ENCODE data around the gene ICAM2.
A peak's percentile ranks its signal among the peaks of the same experiment; 100 is the strongest.
"Not testable (repeated sequence)": the region's sequence is repeated elsewhere in the genome, so short reads cannot be mapped to it uniquely, and the experiment has no call there.

ICAM2 gene

GRCh38 chr17:63988741-63989621 is 31.5 kb downstream of the ICAM2 start:
- ATAC-seq (ENCODE audit: low read depth) = no peak
- Mint-ChIP-seq H3K4me3 (peak overlapping the region; percentile 27), H3K27ac (no peak overlapping the region)

GRCh38 chr17:63988127-63988478 is 32.3 kb downstream of the ICAM2 start:
- ATAC-seq (ENCODE audit: low read depth) (no peak), DNase-seq (ENCODE audit: low spot score in 2 of 2) (no peak)
- Mint-ChIP-seq H3K9me3 (no peaks in the 10 kb centered on the region), H3K27ac (no peak overlapping the region), H3K36me3 (no peaks in the 10 kb centered on the region), H3K27me3 (peaks cover 13% of the 10 kb centered on the region), H3K4me1 (peaks cover 36% of the 10 kb centered on the region), H3K4me3 (no peak overlapping the region)

More at GRCh38 chr17:63988741-63989621, 31.5 kb downstream of the ICAM2 start:
- H3K36me3 Mint-ChIP-seq = no peaks in the 10 kb centered on the region
- peaks cover 42% of the 10 kb centered on the region for H3K4me1 Mint-ChIP-seq
- peaks cover 13% of the 10 kb centered on the region for H3K27me3 Mint-ChIP-seq
- H3K9me3 Mint-ChIP-seq = no peaks in the 10 kb centered on the region
- no peak for DNase-seq (ENCODE audit: low spot score in 2 of 2)

- Mint-ChIP-seq H3K36me3 (peaks cover 4% of the 10 kb centered on the region), H3K9me3 (peaks cover 3% of the 10 kb centered on the region), H3K27me3 (peaks cover 10% of the 10 kb centered on the region), H3K4me1 (peaks cover 32% of the 10 kb centered on the region), H3K4me3 (no peak overlapping the region), H3K27ac (no peak overlapping the region)
- DNase-seq (ENCODE audit: low spot score in 2 of 2) (no peak), ATAC-seq (ENCODE audit: low read depth) (no peak)
Observed at GRCh38 chr17:63987221-63988126, 33.0 kb downstream of the ICAM2 start.

GRCh38 chr17:63986821-63987220 is 33.6 kb downstream of the ICAM2 start:
- no peak overlapping the region for H3K27ac Mint-ChIP-seq
- ATAC-seq (ENCODE audit: low read depth) = no peak
- peaks cover 4% of the 10 kb centered on the region for H3K36me3 Mint-ChIP-seq

GRCh38 chr17:63985387-63986140 is 34.9 kb downstream of the ICAM2 start:
- ATAC-seq (ENCODE audit: low read depth) (no peak), DNase-seq (ENCODE audit: low spot score in 2 of 2) (no peak)
- H3K27ac Mint-ChIP-seq = no peak overlapping the region

More at GRCh38 chr17:63986821-63987220, 33.6 kb downstream of the ICAM2 start:
- Mint-ChIP-seq H3K9me3 (peaks cover 6% of the 10 kb centered on the region), H3K27me3 (peaks cover 6% of the 10 kb centered on the region), H3K4me3 (no peak overlapping the region), H3K4me1 (peaks cover 27% of the 10 kb centered on the region)
- DNase-seq (ENCODE audit: low spot score in 2 of 2) = no peak

GRCh38 chr17:63984651-63985386 is 35.6 kb downstream of the ICAM2 start:
- H3K4me3 Mint-ChIP-seq = no peak overlapping the region

More at GRCh38 chr17:63985387-63986140, 34.9 kb downstream of the ICAM2 start:
- peaks cover 3% of the 10 kb centered on the region for H3K27me3 Mint-ChIP-seq
- H3K9me3 Mint-ChIP-seq = peaks cover 6% of the 10 kb centered on the region
- no peak overlapping the region for H3K4me3 Mint-ChIP-seq
- peaks cover 4% of the 10 kb centered on the region for H3K36me3 Mint-ChIP-seq
- peaks cover 19% of the 10 kb centered on the region for H3K4me1 Mint-ChIP-seq

GRCh38 chr17:63984236-63984635 is 36.2 kb downstream of the ICAM2 start:
- Mint-ChIP-seq H3K27ac (no peak overlapping the region), H3K4me3 (no peak overlapping the region)
- no peak for ATAC-seq (ENCODE audit: low read depth)

More at GRCh38 chr17:63984651-63985386, 35.6 kb downstream of the ICAM2 start:
- H3K9me3 Mint-ChIP-seq = peaks cover 6% of the 10 kb centered on the region
- ATAC-seq (ENCODE audit: low read depth) (peak; percentile 56), DNase-seq (ENCODE audit: low spot score in 2 of 2) (no peak)
- H3K4me1 Mint-ChIP-seq = peaks cover 14% of the 10 kb centered on the region
- H3K27ac Mint-ChIP-seq = no peak overlapping the region
- peaks cover 4% of the 10 kb centered on the region for H3K36me3 Mint-ChIP-seq
- H3K27me3 Mint-ChIP-seq = peaks cover 3% of the 10 kb centered on the region

GRCh38 chr17:63983320-63983719 is 37.1 kb downstream of the ICAM2 start:
- H3K4me3 Mint-ChIP-seq = no peak overlapping the region
- no peaks in the 10 kb centered on the region for H3K27me3 Mint-ChIP-seq
- H3K4me1 Mint-ChIP-seq = peaks cover 8% of the 10 kb centered on the region
- peaks cover 6% of the 10 kb centered on the region for H3K9me3 Mint-ChIP-seq
- ATAC-seq (ENCODE audit: low read depth) (no peak), DNase-seq (ENCODE audit: low spot score in 2 of 2) (no peak)
- peaks cover 4% of the 10 kb centered on the region for H3K36me3 Mint-ChIP-seq
- no peak overlapping the region for H3K27ac Mint-ChIP-seq

More at GRCh38 chr17:63984236-63984635, 36.2 kb downstream of the ICAM2 start:
- Mint-ChIP-seq H3K36me3 (peaks cover 4% of the 10 kb centered on the region), H3K4me1 (peaks cover 11% of the 10 kb centered on the region), H3K27me3 (no peaks in the 10 kb centered on the region), H3K9me3 (peaks cover 6% of the 10 kb centered on the region)
- DNase-seq (ENCODE audit: low spot score in 2 of 2) = no peak

GRCh38 chr17:63982641-63983040 is 37.8 kb downstream of the ICAM2 start:
- H3K9me3 Mint-ChIP-seq; ATAC-seq (ENCODE audit: low read depth); H3K27ac Mint-ChIP-seq; H3K36me3 Mint-ChIP-seq; H3K27me3 Mint-ChIP-seq; H3K4me3 Mint-ChIP-seq; DNase-seq (ENCODE audit: low spot score in 2 of 2); H3K4me1 Mint-ChIP-seq: not testable (repeated sequence)

- DNase-seq (ENCODE audit: low spot score in 2 of 2) (no peak), ATAC-seq (ENCODE audit: low read depth) (no peak)
- Mint-ChIP-seq H3K27me3 (peaks cover 10% of the 10 kb centered on the region), H3K9me3 (peaks cover 6% of the 10 kb centered on the region), H3K4me3 (no peak overlapping the region), H3K27ac (no peak overlapping the region), H3K4me1 (peaks cover 6% of the 10 kb centered on the region), H3K36me3 (peaks cover 4% of the 10 kb centered on the region)
Observed at GRCh38 chr17:63978272-63979200, 41.9 kb downstream of the ICAM2 start.

GRCh38 chr17:63976702-63977101 is 43.7 kb downstream of the ICAM2 start:
- no peaks in the 10 kb centered on the region for H3K9me3 Mint-ChIP-seq

GRCh38 chr17:63975541-63976092 is 44.8 kb downstream of the ICAM2 start:
- DNase-seq (ENCODE audit: low spot score in 2 of 2) (no peak), ATAC-seq (ENCODE audit: low read depth) (no peak)
- H3K4me1 Mint-ChIP-seq = peaks cover 6% of the 10 kb centered on the region
- H3K9me3 Mint-ChIP-seq = no peaks in the 10 kb centered on the region
- H3K4me3 Mint-ChIP-seq = no peak overlapping the region
- H3K36me3 Mint-ChIP-seq = no peaks in the 10 kb centered on the region
- peaks cover 17% of the 10 kb centered on the region for H3K27me3 Mint-ChIP-seq
- no peak overlapping the region for H3K27ac Mint-ChIP-seq

More at GRCh38 chr17:63976702-63977101, 43.7 kb downstream of the ICAM2 start:
- Mint-ChIP-seq H3K4me1 (peaks cover 6% of the 10 kb centered on the region), H3K36me3 (no peaks in the 10 kb centered on the region), H3K27me3 (peaks cover 17% of the 10 kb centered on the region), H3K4me3 (no peak overlapping the region), H3K27ac (no peak overlapping the region)
- ATAC-seq (ENCODE audit: low read depth) = no peak
- DNase-seq (ENCODE audit: low spot score in 2 of 2) = no peak
